HG02938 (cell line): ENCODE results near the gene PFKL.

Source experiments
- ATAC-seq: cut with Tn5 transposase; IDR thresholded peaks from one replicate; pipeline ENCODE4 v1.9.1; 2021; ENCODE audit warnings: mild to moderate bottlenecking, moderate library complexity; ENCODE audit not compliant: unreplicated experiment

The PFKL gene

GRCh38 chr21:44325386-44326271, 25.8 kb downstream of the PFKL start:
- no peak for ATAC-seq

DNA sequence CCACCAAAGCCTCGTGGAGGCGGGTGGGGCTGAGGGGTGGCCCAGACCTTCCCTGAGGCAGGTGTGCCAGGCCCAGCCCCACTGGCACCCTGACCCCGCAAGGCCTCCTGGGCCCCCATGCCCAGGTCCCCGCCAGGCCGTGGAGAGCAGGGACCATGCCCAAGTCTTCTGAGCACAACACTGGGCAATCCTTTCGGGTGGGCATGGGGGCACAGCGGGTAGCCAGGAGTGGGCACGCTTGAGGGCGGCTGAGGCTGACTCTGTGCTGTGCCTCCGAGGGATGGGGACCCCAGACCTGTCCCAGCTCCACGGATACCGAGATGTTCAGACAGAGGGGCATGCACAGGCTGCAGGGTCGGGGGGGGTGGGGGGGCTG, 26.4 kb downstream of the PFKL start:
- no peak for ATAC-seq

DNA sequence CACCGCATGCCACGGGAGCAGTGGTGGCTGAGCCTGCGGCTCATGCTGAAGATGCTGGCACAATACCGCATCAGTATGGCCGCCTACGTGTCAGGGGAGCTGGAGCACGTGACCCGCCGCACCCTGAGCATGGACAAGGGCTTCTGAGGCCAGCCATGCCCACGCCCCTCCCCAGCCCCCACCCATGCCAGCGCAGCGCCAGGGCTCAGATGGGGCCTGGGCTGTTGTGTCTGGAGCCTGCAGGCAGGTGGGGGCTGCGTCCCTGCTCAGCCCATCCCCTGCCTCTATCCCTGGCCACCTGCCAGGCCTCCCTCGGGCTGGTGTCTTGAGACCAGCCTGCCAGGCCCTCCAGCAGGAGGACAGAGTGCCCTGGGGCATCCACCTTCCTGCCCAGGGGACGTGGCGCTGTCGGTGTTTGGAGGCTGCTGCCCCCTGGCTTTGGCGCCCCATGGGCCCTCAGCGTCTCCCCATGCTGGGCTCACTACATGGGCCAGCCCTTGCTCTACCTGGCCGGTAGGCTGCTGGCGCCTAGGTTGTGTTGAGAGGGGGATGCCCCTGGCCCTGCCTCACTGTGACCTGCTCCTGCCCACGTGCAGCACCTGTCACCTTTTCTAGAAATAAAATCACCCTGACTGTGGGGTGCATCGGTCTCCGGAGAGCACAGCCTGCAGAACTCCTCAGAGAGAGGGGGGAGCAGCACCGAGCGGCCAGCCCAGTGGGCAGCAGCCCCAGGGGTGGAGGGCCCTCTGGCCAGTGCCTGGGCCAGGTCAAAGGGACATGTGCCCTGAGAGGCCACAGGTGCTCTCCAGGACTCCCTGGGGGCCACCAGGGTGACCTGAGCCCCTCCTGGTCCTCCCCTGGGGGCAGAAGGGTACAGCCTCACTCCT, 27.1 kb downstream of the PFKL start:
- ATAC-seq, result no peak

DNA sequence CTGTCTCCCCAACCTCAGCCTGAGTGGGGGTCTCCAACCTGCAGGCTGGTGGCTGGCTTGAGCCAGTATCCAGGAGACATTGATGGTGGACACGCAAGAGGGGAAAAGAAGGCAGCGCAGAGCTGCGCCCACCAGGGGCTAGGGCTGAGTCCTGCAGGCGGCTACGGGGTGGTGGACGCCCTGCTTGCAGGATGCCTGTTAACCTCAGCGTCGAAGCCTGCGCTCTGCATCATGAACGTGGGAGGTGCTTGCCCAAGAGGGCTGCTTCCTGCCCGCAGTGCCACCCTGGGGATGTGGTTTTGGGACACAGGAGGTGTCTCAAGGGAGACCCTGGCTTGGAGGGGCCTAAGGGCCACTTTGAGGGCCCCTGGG, 27.7 kb downstream of the PFKL start:
- no peak for ATAC-seq

GRCh38 chr21:44328242-44328895, 28.5 kb downstream of the PFKL start:
- no peak for ATAC-seq

GRCh38 chr21:44329086-44329889, 29.4 kb downstream of the PFKL start:
- no peak for ATAC-seq

DNA sequence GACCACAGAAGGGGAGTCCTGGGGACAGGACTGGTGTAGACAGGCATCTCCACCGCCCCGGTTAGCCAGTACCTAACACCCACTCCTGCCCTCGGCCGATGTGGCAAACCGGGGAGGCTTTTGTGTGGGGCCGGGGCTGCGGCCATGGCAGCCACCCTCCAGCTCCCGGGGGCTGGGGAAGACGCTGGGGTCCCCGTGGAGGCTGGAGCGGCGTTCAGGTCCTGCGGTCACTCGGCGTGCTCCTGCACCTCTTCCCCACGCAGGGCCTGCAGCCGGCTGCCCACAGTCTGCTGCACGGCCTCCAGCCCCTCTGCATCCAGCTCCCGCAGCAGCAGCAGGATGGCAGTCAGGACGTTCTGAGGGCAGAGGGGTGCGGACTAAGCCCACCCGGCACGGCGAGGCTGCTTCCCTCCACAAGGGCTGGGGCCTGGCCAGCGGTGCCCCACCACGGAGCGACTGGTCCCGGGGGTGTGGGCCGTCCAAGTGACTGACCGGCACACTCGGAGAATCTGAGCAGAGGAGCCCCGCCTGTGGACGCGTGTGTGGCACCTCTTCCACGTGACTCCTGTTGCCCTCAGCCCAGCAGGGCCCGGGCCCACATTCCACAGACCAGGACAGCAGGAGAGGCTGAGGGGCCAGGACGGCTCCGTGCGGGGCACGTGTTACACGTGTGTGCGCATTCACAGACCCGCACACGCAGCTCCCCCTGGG, 30.3 kb downstream of the PFKL start:
- ATAC-seq, result no peak

GRCh38 chr21:44330698-44331097, 30.8 kb downstream of the PFKL start:
- no peak for ATAC-seq

DNA sequence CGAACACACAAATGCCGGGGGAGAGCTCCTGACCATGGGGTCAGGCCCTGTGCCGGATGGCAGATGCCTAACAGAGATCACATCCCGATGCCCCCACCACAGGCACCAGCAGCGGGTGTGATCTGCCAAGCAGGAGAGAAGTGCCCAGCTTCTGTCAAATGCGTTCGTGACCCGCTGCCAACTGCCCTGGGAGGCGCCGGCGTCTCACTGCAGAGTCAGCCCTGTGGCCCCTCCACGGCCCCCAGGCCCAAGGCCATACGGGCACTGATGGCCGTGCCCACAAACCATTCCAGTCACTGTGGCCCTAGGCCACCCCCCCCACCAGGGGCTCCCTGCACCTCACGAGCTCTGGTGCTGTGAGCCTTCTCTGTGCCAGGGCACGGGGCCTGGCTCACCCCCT, 31.4 kb downstream of the PFKL start:
- ATAC-seq, result no peak

DNA sequence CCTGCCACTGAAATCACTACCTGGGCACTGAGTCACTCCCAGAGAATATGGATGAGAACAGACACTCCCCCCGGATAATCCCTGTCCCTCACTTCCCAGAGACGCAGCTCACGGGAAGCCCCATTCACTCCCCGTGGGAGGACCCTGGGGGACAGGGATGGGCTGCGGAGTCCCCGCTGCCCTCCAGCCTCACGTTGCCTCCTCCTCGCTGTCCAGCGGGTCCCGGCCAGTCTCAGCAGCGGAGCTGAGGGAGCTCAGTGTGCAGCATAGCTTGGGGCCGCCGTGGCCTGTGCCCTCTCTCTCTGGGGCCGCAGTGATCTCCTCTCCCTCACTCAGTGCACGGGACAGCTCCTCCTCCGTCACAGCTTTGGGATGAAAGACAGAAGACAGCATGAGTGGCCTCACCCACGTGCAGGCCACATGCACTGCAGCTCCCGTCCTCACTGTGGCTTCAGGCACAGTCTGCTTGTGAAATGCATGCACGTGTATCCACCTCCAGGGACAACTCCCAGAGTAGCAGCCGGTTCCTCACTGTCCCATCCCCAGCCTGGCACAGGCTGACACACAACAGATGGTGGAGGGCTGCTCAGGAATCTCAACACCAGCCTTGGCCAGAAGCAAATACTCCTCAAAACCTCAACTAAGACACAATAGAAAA, 31.9 kb downstream of the PFKL start:
- ATAC-seq, result no peak

- ATAC-seq, result no peak
Observed at GRCh38 chr21:44332383-44332782, 32.5 kb downstream of the PFKL start.

DNA sequence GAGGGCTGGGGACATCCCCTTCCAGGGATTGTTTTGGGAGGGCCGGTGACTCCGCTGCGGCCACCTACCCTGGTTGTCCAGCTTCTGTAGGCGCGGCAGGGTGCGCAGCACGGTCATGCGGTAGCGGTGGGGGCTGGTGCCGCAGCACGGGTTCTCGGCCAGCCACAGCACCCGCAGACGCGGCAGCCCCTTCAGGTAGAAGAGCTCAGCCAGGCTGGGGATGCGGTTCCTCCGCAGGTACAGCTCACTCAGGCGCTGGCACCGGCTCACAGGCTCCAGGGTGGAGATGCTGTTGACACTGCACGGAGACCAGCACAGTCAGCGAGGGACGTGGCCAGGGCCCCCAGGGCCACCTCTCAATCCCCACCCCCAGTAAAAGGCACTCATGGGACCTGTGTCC, 33.1 kb downstream of the PFKL start:
- no peak for ATAC-seq

- no peak for ATAC-seq
Observed at GRCh38 chr21:44333509-44334328, 33.9 kb downstream of the PFKL start.

DNA sequence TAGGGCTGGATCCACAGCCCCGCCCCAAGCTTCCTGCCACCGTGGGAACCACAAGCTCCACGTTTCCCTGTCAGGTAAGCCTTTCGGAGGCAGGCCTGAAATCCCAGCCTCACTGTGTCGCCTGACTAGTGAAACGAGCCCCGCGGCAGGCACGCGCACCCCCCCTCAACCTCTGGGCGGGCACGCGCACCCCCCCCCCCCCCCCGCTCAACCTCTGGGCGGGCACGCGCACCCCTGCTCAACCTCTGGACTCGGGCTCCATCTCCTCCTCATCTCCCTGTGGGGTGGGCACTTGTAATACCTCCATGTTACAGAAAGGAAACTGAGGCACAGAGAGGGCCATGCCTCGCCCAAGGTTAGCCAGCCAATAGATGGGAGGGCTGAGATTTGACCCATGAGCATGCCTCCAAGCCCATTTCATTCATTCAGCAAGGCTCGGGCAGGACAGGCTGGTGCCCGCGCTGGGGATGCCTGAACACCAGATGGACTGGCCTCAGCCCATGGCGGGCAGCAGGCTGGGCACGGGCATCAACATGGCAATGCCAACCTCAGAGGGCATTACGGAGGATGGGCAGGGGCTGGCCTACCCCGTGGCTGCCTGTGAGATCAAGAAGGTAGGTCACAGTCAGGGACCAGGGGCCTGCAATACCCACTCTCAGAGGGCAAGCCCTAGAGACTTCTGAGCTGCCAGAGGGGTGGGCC, 34.6 kb downstream of the PFKL start:
- ATAC-seq, result no peak

- ATAC-seq, result no peak
Observed at GRCh38 chr21:44335266-44336059, 35.6 kb downstream of the PFKL start.

GRCh38 chr21:44337449-44337848, 37.6 kb downstream of the PFKL start:
- ATAC-seq, result no peak
